Vagina (tissue), 2 donors: ENCODE measurements around the gene ABCD3. TPM values are rescaled to one million over a fixed set of nuclear protein-coding genes. Genes with fewer than 3 reads are reported as not detected.
"Not testable (repeated sequence)": the region's sequence is repeated elsewhere in the genome, so short reads cannot be mapped to it uniquely, and the experiment has no call there.

Experiments used
- DNase-seq, 2 donors: peaks; one replicate each; pipeline ENCODE4 v3.0.0-alpha.2; 2017; ENCODE audit errors: extremely low spot score in 2 of 2
- H3K27ac ChIP-seq: fragments of 200-600 bp; sonication (generic); one replicate; pipeline ENCODE4 v1.5.1; 2019
- H3K27me3 ChIP-seq: fragments of 200-600 bp; sonication (generic); one replicate; pipeline ENCODE4 v1.5.1; 2019
- H3K36me3 ChIP-seq, 2 donors: fragments of 200-600 bp; sonication (generic); one replicate each; pipeline ENCODE4 v1.5.1; 2017 to 2019
- H3K4me1 ChIP-seq: fragments of 200-600 bp; sonication (generic); one replicate; pipeline ENCODE4 v1.5.1; 2019
- H3K4me3 ChIP-seq, 2 donors: fragments of 200-600 bp; sonication (generic); 1 replicate in 1 of 2; 2 replicates in 1 of 2; pipeline ENCODE4 v1.5.1; 2016 to 2019
- H3K9me3 ChIP-seq: fragments of 200-600 bp; sonication (generic); one replicate; pipeline ENCODE4 v1.5.1; 2019
- CTCF ChIP-seq, 3 experiments: fragments of 450-650 bp in 2 of 3; fragments of 200-600 bp in 1 of 3; sonication (generic) in 1 of 3; IDR thresholded peaks; one replicate each; pipeline ENCODE4 v1.5.1; 2017 to 2019; ENCODE audit warnings: antibody characterized with exemption in 3 of 3, mild to moderate bottlenecking in 2 of 3, moderate library complexity in 2 of 3
- POLR2A ChIP-seq, 2 donors: fragments of 450-650 bp; IDR thresholded peaks; one replicate each; pipeline ENCODE4 v1.6.1; 2017; ENCODE audit warnings: antibody characterized with exemption in 2 of 2, mild to moderate bottlenecking in 2 of 2, moderate library complexity in 2 of 2
- POLR2AphosphoS5 ChIP-seq, 2 donors: sonication (generic); formaldehyde crosslinking; IDR thresholded peaks; one replicate each; pipeline ENCODE4 v1.9.0; 2017; ENCODE audit warnings: antibody characterized with exemption in 2 of 2, mild to moderate bottlenecking in 2 of 2, low read depth in 1 of 2; ENCODE audit not compliant: insufficient read depth in 1 of 2
- intact Hi-C: fragments of 100-400 bp; cut with DNase I; formaldehyde crosslinking; loops from one replicate; pipeline ENCODE4 v1.15.1; 2023
- total RNA-seq: library from RNA; depleted of rRNA; stranded (reverse); fragments of >200 nt; gene quantifications from one replicate; pipeline ENCODE4 v1.2.3, GENCODE V29; 2016

Gene ABCD3
- total RNA-seq, 1 donor from 2014 or later, result 16.2 TPM

- Histone ChIP-seq H3K9me3 (no peaks in the 10 kb centered on the region), H3K36me3 (no peaks in the 10 kb centered on the region), H3K27ac (no peak overlapping the region), H3K4me1 (peaks cover 11% of the 10 kb centered on the region), H3K4me3 (no peak overlapping the region), H3K27me3 (no peaks in the 10 kb centered on the region)
- DNase-seq, result no peak
- intact Hi-C loops, result no loop called here
- no peak for TF ChIP-seq POLR2A (IDR thresholded peaks at IDR 0.05)
- TF ChIP-seq CTCF (IDR thresholded peaks at IDR 0.05), result no peak
- TF ChIP-seq POLR2AphosphoS5 (IDR thresholded peaks at IDR 0.05; ENCODE audit: insufficient read depth in 1 of 2, low read depth in 1 of 2), result no peak
Measured at GRCh38 chr1:94433866-94434265, 15.7 kb downstream of the ABCD3 start.

- H3K4me1 ChIP-seq, result peaks cover 10% of the 10 kb centered on the region
- intact Hi-C loops, result no loop called here
- TF ChIP-seq CTCF (IDR thresholded peaks at IDR 0.05) (no peak), POLR2AphosphoS5 (IDR thresholded peaks at IDR 0.05; ENCODE audit: insufficient read depth in 1 of 2, low read depth in 1 of 2) (no peak), POLR2A (IDR thresholded peaks at IDR 0.05) (no peak)
Measured at GRCh38 chr1:94434365-94435045, 16.3 kb downstream of the ABCD3 start.

GRCh38 chr1:94438692-94439276, 20.6 kb downstream of the ABCD3 start:
- Histone ChIP-seq H3K36me3 (no peaks in the 10 kb centered on the region), H3K4me3 (no peak overlapping the region), H3K9me3 (no peaks in the 10 kb centered on the region), H3K27me3 (no peaks in the 10 kb centered on the region), H3K27ac (no peak overlapping the region), H3K4me1 (peaks cover under 1% of the 10 kb centered on the region)
- intact Hi-C loops, result no loop called here
- TF ChIP-seq POLR2A (IDR thresholded peaks at IDR 0.05) (no peak), CTCF (IDR thresholded peaks at IDR 0.05) (no peak), POLR2AphosphoS5 (IDR thresholded peaks at IDR 0.05; ENCODE audit: insufficient read depth in 1 of 2, low read depth in 1 of 2) (no peak)
- no peak for DNase-seq

More at GRCh38 chr1:94434365-94435045, 16.3 kb downstream of the ABCD3 start:
- no peaks in the 10 kb centered on the region for H3K36me3 ChIP-seq
- DNase-seq, result no peak
- H3K4me3 ChIP-seq, result no peak overlapping the region
- H3K9me3 ChIP-seq, result no peaks in the 10 kb centered on the region
- H3K27me3 ChIP-seq, result no peaks in the 10 kb centered on the region
- no peak overlapping the region for H3K27ac ChIP-seq

GRCh38 chr1:94440088-94440487, 21.9 kb downstream of the ABCD3 start:
- DNase-seq, result no peak
- H3K4me1 ChIP-seq, result no peaks in the 10 kb centered on the region
- no peak overlapping the region for H3K27ac ChIP-seq
- intact Hi-C loops, result no loop called here
- no peaks in the 10 kb centered on the region for H3K27me3 ChIP-seq
- H3K9me3 ChIP-seq, result peaks cover 4% of the 10 kb centered on the region
- H3K4me3 ChIP-seq, result no peak overlapping the region
- TF ChIP-seq POLR2A (IDR thresholded peaks at IDR 0.05), result no peak
- TF ChIP-seq CTCF (IDR thresholded peaks at IDR 0.05), result no peak
- no peak for TF ChIP-seq POLR2AphosphoS5 (IDR thresholded peaks at IDR 0.05; ENCODE audit: insufficient read depth in 1 of 2, low read depth in 1 of 2)
- H3K36me3 ChIP-seq, result peaks cover 0 to 3% of the 10 kb centered on the region in 2 donors

GRCh38 chr1:94443067-94443466, 24.9 kb downstream of the ABCD3 start:
- H3K4me3 ChIP-seq, H3K4me1 ChIP-seq, intact Hi-C loops, H3K27ac ChIP-seq, DNase-seq, H3K27me3 ChIP-seq, H3K9me3 ChIP-seq, H3K36me3 ChIP-seq: not testable (repeated sequence)

GRCh38 chr1:94444819-94445218, 26.6 kb downstream of the ABCD3 start:
- Histone ChIP-seq H3K9me3 (peaks cover 17% of the 10 kb centered on the region), H3K36me3 (peaks cover 0 to 16% of the 10 kb centered on the region in 2 donors)
- H3K27me3 ChIP-seq, H3K4me3 ChIP-seq, H3K4me1 ChIP-seq, H3K27ac ChIP-seq, DNase-seq, intact Hi-C loops: not testable (repeated sequence)

- H3K4me3 ChIP-seq, intact Hi-C loops, H3K4me1 ChIP-seq, DNase-seq, H3K27me3 ChIP-seq, H3K27ac ChIP-seq: not testable (repeated sequence)
- Histone ChIP-seq H3K36me3 (peaks cover 0 to 25% of the 10 kb centered on the region in 2 donors), H3K9me3 (peaks cover 24% of the 10 kb centered on the region)
Measured at GRCh38 chr1:94445733-94446132, 27.5 kb downstream of the ABCD3 start.

- H3K4me1 ChIP-seq, intact Hi-C loops, H3K4me3 ChIP-seq, H3K27ac ChIP-seq, DNase-seq, H3K27me3 ChIP-seq: not testable (repeated sequence)
- H3K36me3 ChIP-seq, result peaks cover 0 to 29% of the 10 kb centered on the region in 2 donors
- H3K9me3 ChIP-seq, result peaks cover 24% of the 10 kb centered on the region
Measured at GRCh38 chr1:94446177-94446576, 28.0 kb downstream of the ABCD3 start.

GRCh38 chr1:94448741-94449140, 30.6 kb downstream of the ABCD3 start:
- DNase-seq, H3K4me1 ChIP-seq, intact Hi-C loops, H3K27me3 ChIP-seq, H3K27ac ChIP-seq, H3K4me3 ChIP-seq: not testable (repeated sequence)
- Histone ChIP-seq H3K9me3 (peaks cover 24% of the 10 kb centered on the region), H3K36me3 (peaks cover 0 to 44% of the 10 kb centered on the region in 2 donors)
